Fibroblast of lung (primary cell): Measurements from ENCODE around the gene FSTL1.

Experiments
- CTCF ChIP-seq, 2 donors: IDR thresholded peaks in 1 of 2; conservative IDR thresholded peaks in 1 of 2; 1 replicate in 1 of 2; 2 replicates in 1 of 2; pipeline ENCODE4 v1.5.1; 2011 to 2012; ENCODE audit warnings: low read length in 2 of 2, control low read depth in 1 of 2, inconsistent platforms in 1 of 2, low read depth in 1 of 2, mild to moderate bottlenecking in 1 of 2
- EZH2 ChIP-seq: IDR thresholded peaks from 2 replicates; pipeline ENCODE4 v1.5.1; 2012; ENCODE audit warnings: low read length, control low read depth, mild to moderate bottlenecking; ENCODE audit errors: missing control alignments

DNA sequence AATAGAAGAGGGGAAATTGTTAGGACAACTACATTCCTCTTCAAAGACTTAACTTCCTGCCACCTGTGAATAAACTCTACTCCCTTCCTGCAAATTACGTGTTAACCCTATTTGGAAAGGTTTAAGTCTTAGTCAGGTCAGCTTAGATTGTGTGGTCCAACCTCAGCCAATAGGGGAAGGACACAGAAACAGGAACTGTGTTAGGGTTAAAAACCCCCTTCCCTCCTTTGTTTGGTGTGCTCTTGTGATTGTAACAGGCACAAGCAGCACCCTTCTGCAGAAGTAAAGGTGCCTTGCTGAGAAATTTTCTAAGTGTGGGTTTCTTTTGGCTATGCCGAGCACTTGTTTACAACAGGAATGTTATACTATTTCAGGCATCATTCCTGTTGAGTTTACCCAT is 45.0 kb upstream of the FSTL1 start:
- TF ChIP-seq CTCF (conservative IDR thresholded peaks at IDR 0.05 in 1 of 2, IDR thresholded peaks at IDR 0.05 in 1 of 2; ENCODE audit: low read depth in 1 of 2, low read length in 2 of 2) = no peak
- no peak for TF ChIP-seq EZH2
